GM18517 (cell line): Measurements from ENCODE around the gene MXRA8.
"Not testable (repeated sequence)": the region's sequence is repeated elsewhere in the genome, so short reads cannot be mapped to it uniquely, and the experiment has no call there.

Source experiments
- ATAC-seq: cut with Tn5 transposase; IDR thresholded peaks from one replicate; pipeline ENCODE4 v1.9.1; 2021; ENCODE audit warnings: mild to moderate bottlenecking, moderate library complexity; ENCODE audit not compliant: unreplicated experiment

Gene MXRA8

GRCh38 chr1:1324084-1324523 is 34.3 kb downstream of the MXRA8 start:
- ATAC-seq = peak; percentile 38

DNA sequence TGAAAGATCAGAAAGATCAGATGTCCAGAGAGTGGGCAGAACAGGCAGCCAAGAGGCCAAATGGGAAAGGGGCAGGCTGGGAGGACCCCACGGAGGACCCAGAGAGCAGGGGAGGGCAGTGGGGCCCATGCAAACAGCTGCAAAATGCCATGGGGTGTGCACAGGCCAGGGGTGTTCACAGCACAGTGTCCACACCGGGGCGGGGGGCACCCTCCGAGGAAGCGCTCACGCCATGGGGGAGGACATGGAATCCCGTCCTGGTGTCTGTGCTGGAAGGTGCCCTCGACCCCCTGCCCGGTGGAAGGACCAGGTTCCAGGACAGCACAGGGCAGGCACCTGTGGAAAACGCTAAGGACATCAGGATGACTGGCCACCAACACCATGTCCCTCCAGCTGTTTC is 35.4 kb downstream of the MXRA8 start:
- ATAC-seq = no peak

- no peak for ATAC-seq
Measured at GRCh38 chr1:1322418-1322817, 35.9 kb downstream of the MXRA8 start.

DNA sequence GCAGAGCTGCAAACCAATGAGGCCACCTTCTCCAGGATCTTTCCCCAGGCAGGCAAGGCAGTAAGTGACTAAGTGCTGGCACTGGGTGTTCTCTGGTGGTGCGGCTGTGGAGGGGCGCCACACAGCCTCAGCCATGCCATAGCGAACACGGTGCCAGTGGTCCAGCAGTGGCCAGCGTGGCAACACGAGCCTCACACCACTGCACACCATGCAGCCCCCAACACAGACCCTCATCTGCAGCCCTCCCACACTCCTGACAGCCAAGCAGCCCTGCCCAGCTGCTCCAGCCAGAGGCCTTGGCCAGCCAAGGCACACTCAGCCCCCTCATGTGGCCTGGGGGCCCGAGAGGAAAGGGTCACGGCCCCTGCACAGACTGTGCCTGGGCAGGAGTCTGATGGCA is 36.9 kb downstream of the MXRA8 start:
- no peak for ATAC-seq

DNA sequence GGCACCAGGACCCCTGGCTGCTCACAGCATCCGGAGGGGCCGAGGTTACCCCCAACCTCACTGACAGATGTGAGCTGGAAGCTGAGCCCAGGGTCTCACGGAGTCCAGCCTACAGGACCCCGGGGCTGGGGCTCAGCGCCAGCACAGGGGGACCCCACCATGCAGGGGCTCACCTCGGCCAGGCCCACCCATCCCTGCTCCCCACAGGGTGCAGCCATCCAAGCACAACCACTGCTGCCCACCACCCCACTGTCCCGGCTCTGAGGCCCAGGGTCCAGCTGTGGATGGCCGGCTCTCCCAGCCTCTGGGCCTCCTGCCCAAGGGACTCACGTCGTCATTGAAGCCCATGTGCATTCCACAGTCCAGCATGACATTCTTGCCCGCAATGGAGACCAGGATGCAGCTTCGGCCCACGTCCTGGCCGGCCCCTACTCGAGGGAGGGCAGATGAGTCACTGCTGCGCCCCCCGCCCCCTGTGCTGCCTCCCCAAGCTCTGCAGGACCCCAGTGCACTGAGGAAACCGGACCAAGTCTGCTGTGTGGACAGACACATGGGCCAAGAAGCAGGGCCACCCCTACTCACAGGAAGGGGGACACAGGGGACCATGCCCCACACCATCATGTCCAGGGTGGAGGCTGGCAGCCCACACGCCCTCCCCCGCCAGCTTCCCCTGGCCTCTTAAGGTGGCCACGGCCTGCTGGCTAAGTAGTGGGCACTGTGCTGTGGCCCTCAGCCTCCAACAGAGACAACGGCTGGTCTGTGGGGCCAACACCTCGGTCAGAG is 37.5 kb downstream of the MXRA8 start:
- no peak for ATAC-seq

GRCh38 chr1:1319646-1319941 is 38.8 kb downstream of the MXRA8 start:
- no peak for ATAC-seq

DNA sequence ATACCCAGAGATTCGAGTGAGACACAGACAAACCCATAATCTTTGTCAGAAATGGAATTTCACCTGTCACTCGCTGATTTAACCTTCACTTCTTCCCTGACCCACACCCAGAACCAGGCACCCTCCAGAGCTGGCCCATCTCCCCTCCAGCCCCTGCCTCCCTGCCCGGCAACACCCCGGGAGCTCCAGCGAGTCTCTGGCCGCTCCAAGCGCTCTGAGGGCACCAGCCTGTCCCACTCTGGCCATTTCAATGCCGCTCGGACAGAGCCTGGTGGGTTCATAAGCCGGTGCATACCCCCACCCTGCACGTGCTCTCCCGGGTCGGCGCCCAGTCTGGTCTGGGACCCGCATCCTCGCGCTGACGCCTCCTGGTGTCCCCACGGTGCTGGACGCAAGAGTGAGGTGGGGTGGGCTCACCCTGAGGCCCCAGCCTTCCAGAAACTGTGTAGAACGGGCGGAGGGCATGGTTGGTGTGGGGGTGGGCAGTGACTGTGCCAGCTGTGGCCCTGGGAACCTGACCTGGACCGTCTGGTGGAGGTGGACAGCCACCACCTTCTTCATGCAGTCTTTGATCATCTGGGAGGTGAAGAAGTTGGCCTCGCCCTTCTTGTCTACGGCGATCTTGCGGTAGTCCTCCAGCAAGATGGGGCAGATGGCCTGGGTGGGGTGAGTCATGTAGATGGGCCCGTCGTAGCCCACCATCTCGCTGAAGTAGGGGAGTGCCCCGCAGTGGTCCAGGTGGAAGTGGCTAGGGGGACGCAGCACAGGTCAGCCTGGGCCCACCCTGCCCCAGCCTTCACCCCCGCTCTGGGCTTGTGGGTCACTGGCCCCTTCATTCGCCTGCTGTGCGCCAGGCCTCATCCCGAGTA is 39.3 kb downstream of the MXRA8 start:
- no peak for ATAC-seq

- no peak for ATAC-seq
Measured at GRCh38 chr1:1318131-1318652, 40.2 kb downstream of the MXRA8 start.

DNA sequence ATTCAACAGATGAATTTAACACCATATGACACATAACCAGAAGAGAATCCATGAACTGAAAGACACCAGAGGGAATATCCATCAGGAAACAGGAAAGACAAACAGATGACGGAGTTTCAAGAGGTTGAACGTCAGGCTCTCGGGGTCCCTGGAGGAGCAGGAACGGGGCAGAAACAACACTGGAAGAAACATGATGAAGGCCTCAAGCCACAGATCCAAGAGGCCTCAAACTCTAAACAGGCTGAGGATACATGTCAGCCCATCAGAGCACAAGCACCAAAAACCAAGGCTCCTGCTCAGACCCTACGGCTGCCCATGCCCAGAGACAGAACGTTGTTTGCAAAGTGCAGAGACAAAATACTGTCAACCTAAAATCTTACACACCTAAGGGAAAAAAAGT is 40.9 kb downstream of the MXRA8 start:
- no peak for ATAC-seq

GRCh38 chr1:1316199-1316598 is 42.2 kb downstream of the MXRA8 start:
- ATAC-seq = not testable (repeated sequence)

DNA sequence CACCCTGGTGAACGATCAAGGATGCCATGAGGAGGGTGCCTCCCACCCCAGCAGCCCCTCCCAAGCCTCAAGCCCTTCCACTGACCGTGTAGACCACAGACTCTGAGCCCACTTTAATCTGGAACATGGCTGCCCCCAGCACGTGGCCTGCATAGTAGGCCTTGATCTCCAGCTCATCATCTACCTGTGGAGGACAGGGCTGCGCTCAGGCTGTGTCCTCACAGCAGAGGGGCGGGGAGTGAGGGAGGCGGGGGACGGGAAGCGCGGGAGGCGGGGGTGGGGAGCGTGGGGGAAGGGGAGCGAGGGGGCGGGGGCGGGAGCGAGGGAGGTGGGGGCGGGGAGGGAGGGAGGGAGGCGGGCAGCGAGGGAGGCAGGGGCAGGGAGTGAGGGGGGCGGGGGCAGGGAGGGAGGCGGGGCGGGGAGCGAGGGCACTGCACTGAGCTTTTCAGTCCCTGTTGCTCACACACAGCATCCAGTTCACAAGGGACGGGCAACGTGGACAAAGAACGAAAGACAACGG is 42.9 kb downstream of the MXRA8 start:
- no peak for ATAC-seq

DNA sequence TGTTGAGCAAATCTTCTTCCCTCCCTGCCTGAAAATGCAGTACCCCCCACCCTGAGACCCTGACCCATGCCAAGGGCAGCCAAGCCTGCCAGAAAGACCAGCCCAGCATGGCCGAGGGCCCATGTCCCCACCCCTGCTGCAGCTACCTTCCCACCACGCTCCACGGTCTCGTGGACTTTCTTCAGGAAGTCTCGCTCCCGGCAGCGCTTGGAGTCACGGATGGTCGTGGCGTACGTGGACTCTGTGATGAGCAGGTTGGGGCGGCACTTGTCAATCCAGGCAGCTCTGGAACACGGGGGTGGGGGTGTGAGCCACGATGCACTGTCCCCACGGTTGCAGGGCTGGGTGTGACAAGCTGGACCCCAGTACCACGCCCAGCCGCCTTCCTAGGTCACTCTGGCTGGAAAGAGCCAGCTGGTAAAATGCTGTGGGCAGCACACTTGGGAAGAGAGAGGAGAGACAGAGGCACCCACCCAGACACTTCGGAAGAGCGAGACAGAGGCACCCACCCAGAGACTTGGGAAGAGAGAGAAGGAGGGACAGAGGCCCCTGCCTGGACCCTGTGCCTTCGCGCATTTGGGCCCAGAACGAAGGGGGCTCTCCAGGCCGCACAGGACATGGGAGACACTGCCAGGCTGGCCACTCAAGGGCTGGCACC is 43.5 kb downstream of the MXRA8 start:
- ATAC-seq = no peak

- ATAC-seq = no peak
Measured at GRCh38 chr1:1314237-1314586, 44.1 kb downstream of the MXRA8 start.

- no peak for ATAC-seq
Measured at GRCh38 chr1:1313500-1314236, 44.7 kb downstream of the MXRA8 start.

GRCh38 chr1:1312450-1313314 is 45.7 kb downstream of the MXRA8 start:
- no peak for ATAC-seq

DNA sequence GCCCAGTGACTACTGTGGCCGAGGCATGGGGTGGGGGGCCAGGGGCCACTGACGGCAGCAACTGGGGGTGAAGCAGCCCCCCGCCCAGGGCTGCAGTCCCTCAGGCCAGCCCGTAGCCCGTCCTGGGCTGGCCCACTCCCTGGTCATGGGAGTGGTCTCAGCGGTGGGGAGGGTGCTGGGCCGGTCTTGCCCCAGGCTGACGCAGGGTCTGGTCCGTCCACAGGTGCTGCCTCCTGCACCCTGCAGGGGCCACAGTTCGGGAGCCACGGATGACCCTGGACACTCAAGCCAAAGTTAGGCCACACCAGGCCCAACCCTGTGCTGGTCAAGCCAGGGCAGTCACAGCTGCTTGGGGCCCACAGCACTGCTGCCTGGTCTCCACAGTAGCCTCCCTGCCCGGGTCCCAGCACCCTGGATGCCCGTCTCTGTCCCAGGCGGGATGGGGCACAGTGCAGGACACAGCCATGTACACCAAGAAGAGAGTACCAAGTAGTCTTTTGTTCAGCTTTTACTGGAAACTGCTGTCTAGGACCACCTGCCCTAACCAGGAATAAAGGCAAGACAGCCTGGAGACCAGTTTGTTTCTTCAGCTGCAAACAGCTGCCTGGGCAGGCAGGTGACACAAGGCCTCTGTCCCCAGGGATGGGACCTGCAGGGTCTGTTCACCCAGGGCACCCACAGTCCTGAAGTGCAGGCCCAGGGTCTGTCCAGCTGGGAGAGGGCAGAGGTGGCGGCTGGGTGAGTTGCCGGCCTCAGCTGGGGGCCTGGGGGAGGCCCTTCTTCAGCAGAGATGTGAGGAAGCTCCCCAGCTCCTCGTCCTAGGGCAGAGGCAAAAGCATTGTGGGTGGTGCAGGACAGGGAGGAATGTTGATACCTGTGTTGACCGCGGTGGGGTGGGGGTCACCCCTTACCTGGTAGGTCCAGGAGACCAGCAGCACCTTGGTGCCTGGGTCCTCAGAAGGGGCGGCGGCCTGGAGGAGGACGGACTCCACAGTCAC is 46.9 kb downstream of the MXRA8 start:
- no peak for ATAC-seq

GRCh38 chr1:1310476-1311053 is 47.8 kb downstream of the MXRA8 start:
- no peak for ATAC-seq

DNA sequence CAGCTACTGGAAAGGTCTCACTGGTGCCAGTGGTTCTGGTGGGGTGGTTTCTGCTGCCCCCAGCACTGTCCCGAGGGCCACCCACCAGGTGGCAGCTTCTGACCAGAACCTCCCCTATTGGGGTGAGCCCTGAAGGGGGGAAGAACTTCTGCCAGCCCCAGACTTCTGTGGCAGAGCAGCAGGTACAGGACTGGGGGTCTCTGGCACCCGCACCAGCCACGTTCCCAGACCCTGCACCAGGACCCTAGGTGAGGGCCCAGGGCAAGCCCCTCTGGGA is 48.3 kb downstream of the MXRA8 start:
- ATAC-seq = no peak
